Activated naive CD8-positive, alpha-beta T cell treated with anti-CD3 and anti-CD28 coated beads, Interleukin-2, amount 50 U/mL, for 24 hours (primary cell): Measurements from ENCODE around the gene LRRC15.

Experiments used
- ATAC-seq: fragments of 150-1000 bp; cut with Tn5 transposase; one replicate; pipeline ENCODE4 v1.10.0; 2021
- DNase-seq: peaks from one replicate; pipeline ENCODE4 v3.0.0; 2021
- H3K27ac Mint-ChIP-seq: one replicate; pipeline ENCODE4 v1.8.0; 2021; ENCODE audit warnings: mild to moderate bottlenecking, mixed read lengths
- H3K27me3 Mint-ChIP-seq: one replicate; pipeline ENCODE4 v1.8.0; 2021; ENCODE audit warnings: mixed read lengths
- H3K36me3 Mint-ChIP-seq: one replicate; pipeline ENCODE4 v1.8.0; 2021; ENCODE audit warnings: low read depth, mixed read lengths
- H3K4me1 Mint-ChIP-seq: one replicate; pipeline ENCODE4 v1.8.0; 2021; ENCODE audit warnings: mixed read lengths
- H3K4me3 Mint-ChIP-seq: one replicate; pipeline ENCODE4 v1.8.0; 2021; ENCODE audit warnings: mild to moderate bottlenecking, moderate library complexity, mixed read lengths
- H3K9me3 Mint-ChIP-seq: one replicate; pipeline ENCODE4 v1.8.0; 2021; ENCODE audit warnings: mixed read lengths

The LRRC15 gene

DNA sequence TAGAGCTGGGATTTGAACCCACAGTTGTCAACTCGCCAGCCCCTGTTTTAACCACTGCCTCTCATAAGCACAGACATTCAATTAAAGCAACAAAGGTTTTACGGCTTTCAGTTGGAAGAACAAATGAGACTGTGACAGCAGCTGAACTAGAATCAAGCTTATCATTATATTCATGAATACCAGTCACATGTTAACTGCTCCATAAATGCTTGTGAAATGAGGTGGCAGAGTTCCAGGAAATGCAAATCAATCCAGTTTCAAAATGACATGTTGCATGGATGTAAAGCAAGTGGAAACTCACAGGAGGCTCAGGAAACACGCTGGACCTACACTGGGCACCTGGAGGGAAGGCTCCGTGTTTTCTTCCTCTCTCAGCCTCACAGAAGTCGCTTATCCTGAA lies 25.7 kb upstream of the LRRC15 start:
- Mint-ChIP-seq H3K36me3 (peaks cover 6% of the 10 kb centered on the region), H3K9me3 (peaks cover 13% of the 10 kb centered on the region), H3K27ac (peak overlapping the region; percentile 15), H3K27me3 (peaks cover 16% of the 10 kb centered on the region), H3K4me1 (peaks cover 56% of the 10 kb centered on the region), H3K4me3 (no peak overlapping the region)
- DNase-seq (no peak), ATAC-seq (no peak)

DNA sequence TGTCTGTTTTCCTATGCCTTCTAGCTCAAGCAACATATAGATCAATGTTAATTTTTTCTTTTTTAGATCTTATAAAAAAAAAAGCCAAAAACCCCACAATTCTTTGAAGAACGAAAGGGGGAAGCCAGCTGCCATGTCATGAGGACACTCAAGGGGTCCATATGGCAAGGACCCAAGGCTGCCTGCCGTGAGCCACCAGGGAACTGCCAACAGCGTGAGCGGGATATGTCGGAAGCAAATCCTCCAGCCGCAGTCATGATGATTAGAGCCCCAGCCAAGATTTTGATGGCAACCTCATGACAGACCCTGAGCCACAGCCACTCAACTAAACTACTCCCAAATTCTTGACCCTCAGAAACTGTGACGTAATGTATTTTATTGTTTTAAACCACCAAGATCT lies 23.0 kb upstream of the LRRC15 start:
- Mint-ChIP-seq H3K4me1 (peaks cover 29% of the 10 kb centered on the region), H3K9me3 (peaks cover 19% of the 10 kb centered on the region), H3K27me3 (peaks cover 4% of the 10 kb centered on the region), H3K27ac (no peak overlapping the region), H3K4me3 (no peak overlapping the region), H3K36me3 (peaks cover 6% of the 10 kb centered on the region)
- DNase-seq (no peak), ATAC-seq (no peak)

DNA sequence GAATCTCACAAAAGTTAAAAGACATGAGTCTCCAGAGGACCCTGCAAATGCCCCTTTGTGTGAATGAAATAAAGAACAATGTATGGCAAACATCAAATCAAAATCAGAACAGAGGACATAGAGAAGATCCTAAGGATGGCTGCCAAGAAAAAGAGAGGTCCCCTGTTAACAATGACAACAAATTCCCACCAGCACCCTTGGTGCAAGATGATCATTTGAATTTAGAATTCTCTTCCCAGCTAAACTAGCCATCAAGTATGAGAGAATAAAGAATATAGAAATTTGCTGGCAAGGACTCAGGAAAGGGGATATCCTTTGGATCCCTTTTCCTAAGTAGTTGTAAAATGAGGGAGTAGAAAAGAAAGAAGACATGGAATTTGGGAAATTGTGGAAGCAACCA lies 21.3 kb upstream of the LRRC15 start:
- Mint-ChIP-seq H3K4me1 (peaks cover 15% of the 10 kb centered on the region), H3K27ac (no peak overlapping the region), H3K27me3 (peaks cover under 1% of the 10 kb centered on the region), H3K4me3 (no peak overlapping the region), H3K9me3 (peaks cover 19% of the 10 kb centered on the region), H3K36me3 (peaks cover 6% of the 10 kb centered on the region)
- ATAC-seq (no peak), DNase-seq (no peak)

DNA sequence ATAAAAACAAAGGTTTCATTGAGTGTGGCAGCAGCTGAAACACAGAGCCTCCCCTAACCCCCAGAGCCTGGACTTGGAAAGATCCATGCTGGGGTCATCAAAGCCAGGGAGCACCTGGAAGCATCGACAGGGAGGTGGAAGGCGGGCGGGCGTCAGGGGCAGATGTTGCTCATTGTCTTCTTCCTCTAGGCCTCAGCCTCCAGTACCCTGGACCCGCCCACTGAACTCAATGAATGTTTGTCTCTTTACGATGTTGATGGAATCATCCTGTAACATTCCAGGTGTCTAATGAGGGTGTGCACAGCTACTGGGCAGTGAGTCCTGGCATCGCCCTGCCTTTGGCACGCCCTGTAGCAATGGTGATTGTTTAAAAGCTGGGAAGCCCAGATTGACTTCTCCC lies 19.7 kb upstream of the LRRC15 start:
- DNase-seq (no peak), ATAC-seq (no peak)
- H3K27me3 Mint-ChIP-seq = no peaks in the 10 kb centered on the region
- peaks cover 19% of the 10 kb centered on the region for H3K9me3 Mint-ChIP-seq
- no peaks in the 10 kb centered on the region for H3K4me1 Mint-ChIP-seq
- no peak overlapping the region for H3K4me3 Mint-ChIP-seq
- peaks cover 6% of the 10 kb centered on the region for H3K36me3 Mint-ChIP-seq
- no peak overlapping the region for H3K27ac Mint-ChIP-seq

DNA sequence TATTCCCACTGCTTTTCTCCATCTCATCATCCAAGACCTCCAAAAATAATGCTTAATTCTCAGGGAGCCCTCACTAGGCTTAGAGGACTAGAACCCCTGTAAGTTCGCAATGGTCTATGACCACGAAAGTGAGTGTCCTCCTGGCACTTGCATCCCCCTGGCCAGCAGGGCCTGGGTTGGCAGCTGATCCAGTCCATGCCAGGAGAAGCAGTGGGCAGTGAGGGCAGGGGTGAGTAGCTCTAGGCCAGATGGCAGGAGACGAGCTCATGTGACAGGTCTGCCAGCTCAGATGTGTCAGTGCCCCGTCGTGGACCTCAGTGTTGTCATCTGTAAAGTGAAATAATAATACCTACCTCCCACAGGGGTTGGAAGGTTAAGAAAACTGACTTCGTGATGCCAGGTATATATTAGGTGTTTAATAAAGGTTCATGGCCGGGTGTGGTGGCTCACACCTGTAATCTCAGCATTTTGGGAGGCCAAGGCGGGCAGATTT lies 18.4 kb upstream of the LRRC15 start:
- DNase-seq (no peak), ATAC-seq (no peak)
- H3K27me3 Mint-ChIP-seq = no peaks in the 10 kb centered on the region
- peaks cover 19% of the 10 kb centered on the region for H3K9me3 Mint-ChIP-seq
- no peak overlapping the region for H3K27ac Mint-ChIP-seq
- no peak overlapping the region for H3K4me3 Mint-ChIP-seq
- peaks cover 6% of the 10 kb centered on the region for H3K36me3 Mint-ChIP-seq
- no peaks in the 10 kb centered on the region for H3K4me1 Mint-ChIP-seq

DNA sequence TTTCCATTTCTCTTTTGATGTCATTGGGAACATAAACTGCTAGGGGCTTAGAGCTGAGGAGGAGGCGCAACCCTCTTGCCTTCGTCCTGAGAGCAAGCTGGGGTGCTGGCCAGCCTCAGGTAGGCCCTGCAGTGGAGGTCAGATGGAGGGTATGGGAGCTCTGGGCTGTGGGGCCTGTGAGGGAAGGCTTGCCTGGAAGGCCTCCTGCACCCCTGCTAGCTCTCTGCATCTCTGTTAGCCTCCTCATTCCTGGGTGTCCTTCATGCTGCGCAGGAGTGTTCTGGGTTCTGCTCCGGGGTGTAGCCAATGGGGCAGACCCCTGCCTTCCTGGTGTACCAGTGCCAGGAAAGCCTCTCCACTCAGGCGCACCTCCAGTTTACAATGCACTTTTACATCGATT lies 17.7 kb upstream of the LRRC15 start:
- H3K27ac Mint-ChIP-seq = no peak overlapping the region
- DNase-seq = no peak

DNA sequence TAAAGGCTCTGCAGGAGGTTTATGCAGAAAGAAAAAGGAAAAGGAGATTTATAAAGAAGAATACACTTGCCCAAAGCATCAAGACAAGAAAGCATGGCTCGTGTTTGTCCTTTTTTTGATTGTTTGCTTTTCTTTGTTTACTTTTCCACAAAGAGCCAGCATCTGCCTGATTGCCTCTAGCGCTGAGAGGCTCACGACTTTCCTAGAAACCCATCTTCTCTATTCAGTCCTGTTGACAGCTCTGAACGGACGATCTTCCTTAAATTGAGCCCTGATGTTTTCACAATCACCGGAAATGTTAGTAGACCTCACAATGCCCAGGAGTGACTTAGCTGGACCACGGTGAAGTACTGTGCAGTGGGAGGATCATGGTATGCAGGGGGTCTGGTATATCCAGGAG lies 17.1 kb upstream of the LRRC15 start:
- Mint-ChIP-seq H3K27ac (no peak overlapping the region), H3K36me3 (peaks cover 6% of the 10 kb centered on the region), H3K4me3 (no peak overlapping the region), H3K27me3 (no peaks in the 10 kb centered on the region), H3K4me1 (no peaks in the 10 kb centered on the region), H3K9me3 (peaks cover 19% of the 10 kb centered on the region)
- ATAC-seq (no peak), DNase-seq (no peak)

More for the DNA sequence above, 17.7 kb upstream of the LRRC15 start:
- H3K4me1 Mint-ChIP-seq = no peaks in the 10 kb centered on the region
- ATAC-seq = no peak
- H3K36me3 Mint-ChIP-seq = peaks cover 6% of the 10 kb centered on the region
- H3K4me3 Mint-ChIP-seq = no peak overlapping the region
- H3K27me3 Mint-ChIP-seq = no peaks in the 10 kb centered on the region
- H3K9me3 Mint-ChIP-seq = peaks cover 19% of the 10 kb centered on the region

DNA sequence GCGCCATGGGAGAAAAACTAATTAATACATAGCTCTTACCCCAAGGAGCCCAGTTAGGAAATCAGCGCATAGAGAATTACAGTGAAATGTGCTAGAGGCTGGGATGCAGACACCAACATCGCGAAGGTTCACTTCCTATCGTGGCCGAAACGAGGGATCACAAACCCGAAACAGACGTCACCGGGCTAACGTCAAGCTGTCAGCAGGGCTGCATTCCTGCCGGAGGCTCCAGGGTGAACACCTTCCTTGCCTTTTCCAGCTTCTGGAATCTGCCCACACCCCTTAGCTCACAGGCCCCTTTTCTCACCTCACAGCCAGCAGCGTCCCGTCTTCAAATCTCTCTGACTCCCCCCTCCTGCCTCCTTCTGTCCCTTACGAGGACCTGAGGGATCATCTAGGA lies 16.5 kb upstream of the LRRC15 start:
- H3K4me1 Mint-ChIP-seq = no peaks in the 10 kb centered on the region
- no peak overlapping the region for H3K27ac Mint-ChIP-seq
- H3K27me3 Mint-ChIP-seq = no peaks in the 10 kb centered on the region
- no peak for DNase-seq
- H3K4me3 Mint-ChIP-seq = no peak overlapping the region
- peaks cover 6% of the 10 kb centered on the region for H3K36me3 Mint-ChIP-seq
- ATAC-seq = no peak
- peaks cover 14% of the 10 kb centered on the region for H3K9me3 Mint-ChIP-seq

DNA sequence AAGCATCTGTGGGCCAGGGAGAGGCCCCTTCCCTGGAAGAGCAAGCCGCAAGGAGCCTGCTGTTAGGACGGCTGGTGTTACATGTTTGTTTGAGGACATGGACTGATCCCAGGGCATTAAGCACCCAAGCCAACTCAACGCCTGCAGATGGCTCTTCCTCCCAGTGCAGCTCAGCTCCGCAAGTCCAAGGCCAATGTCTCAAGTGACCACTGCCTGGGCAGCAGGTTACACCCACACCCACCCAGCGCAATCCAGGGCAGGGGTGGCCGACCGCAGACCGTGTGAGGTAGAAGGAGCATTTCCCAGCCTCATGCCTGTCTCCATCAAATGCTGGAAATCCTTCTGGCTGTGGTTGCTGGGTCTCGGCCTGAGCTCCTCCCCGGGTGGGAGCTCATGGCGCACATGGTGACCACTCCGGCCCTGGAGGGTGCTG lies 15.0 kb upstream of the LRRC15 start:
- H3K27me3 Mint-ChIP-seq = no peaks in the 10 kb centered on the region
- ATAC-seq (no peak), DNase-seq (no peak)
- no peak overlapping the region for H3K27ac Mint-ChIP-seq
- no peaks in the 10 kb centered on the region for H3K9me3 Mint-ChIP-seq
- no peaks in the 10 kb centered on the region for H3K36me3 Mint-ChIP-seq
- H3K4me1 Mint-ChIP-seq = no peaks in the 10 kb centered on the region
- no peak overlapping the region for H3K4me3 Mint-ChIP-seq

DNA sequence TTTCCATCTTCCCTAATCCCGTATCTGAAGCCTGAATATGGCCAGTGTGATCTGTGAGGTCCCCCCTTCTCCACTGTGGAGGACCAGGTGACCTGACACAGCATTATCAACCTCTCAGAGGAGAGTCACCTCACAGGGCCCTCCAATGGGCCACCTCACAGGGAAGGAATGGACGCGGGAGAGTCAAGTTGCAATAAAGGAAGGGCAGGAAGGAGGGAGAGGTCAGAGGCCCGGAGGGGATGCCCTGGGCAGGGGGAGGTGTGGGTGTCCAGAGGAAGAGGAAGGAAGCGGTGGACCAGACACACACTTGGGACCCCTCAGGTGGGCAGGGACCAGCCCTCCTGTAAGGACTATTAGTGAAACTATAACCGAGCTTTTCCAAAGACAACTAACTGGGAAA lies 14.6 kb upstream of the LRRC15 start:
- no peak overlapping the region for H3K4me3 Mint-ChIP-seq
- no peaks in the 10 kb centered on the region for H3K27me3 Mint-ChIP-seq
- no peak overlapping the region for H3K27ac Mint-ChIP-seq
- ATAC-seq (no peak), DNase-seq (no peak)
- no peaks in the 10 kb centered on the region for H3K36me3 Mint-ChIP-seq
- H3K4me1 Mint-ChIP-seq = no peaks in the 10 kb centered on the region
- H3K9me3 Mint-ChIP-seq = no peaks in the 10 kb centered on the region

DNA sequence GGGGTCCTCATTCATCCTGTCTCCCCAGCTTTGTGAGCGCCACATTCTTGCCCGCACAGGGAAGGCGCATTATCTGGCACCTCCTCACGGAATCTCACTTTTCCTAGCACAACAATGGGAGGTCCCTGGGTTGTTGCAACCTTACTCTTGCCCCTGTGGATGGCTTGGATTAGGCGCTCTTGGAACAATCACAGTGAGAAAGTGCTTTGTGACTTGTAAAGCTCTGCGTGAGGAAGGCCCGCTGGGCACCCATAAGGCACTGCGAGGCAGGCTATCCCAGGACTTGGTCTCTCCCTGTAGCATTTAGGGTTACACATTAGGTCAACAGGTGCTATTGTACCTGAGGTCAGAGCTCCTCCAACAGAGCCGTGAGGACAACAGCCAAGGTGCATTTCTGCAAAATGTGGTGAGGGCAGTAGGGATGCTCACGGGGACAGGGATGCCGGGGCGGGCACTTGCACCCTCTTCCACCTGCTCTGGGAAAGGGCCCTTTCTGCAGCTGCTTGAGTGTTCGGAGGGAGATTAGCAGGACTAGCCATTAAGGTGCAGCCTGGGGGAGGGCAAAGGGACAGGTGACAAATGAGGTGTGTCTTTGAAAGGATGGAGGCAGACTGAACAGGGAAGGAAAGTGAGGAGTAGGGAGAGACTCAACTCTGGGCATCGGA lies 13.9 kb upstream of the LRRC15 start:
- Mint-ChIP-seq H3K36me3 (no peaks in the 10 kb centered on the region), H3K27me3 (no peaks in the 10 kb centered on the region), H3K27ac (no peak overlapping the region), H3K4me1 (no peaks in the 10 kb centered on the region), H3K4me3 (no peak overlapping the region), H3K9me3 (no peaks in the 10 kb centered on the region)
- ATAC-seq = peak; percentile 15
- DNase-seq = no peak

DNA sequence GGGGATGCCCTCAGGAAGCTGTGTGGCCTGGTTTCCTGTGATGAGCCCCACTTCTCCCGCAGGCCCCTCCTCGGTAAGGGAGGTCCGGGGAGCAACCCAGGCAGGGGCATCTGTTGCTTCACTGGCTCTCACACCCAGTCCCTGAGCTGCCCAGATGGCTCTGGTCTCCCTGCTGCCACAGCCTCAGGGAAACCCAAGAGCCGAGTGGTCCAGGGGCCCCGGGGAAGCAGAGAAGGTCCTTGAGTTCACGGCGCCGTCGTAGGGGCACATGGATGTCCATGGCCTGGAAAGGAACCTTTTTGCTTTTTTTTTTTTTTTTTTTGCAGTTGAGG lies 13.3 kb upstream of the LRRC15 start:
- no peaks in the 10 kb centered on the region for H3K4me1 Mint-ChIP-seq
- H3K4me3 Mint-ChIP-seq = no peak overlapping the region
- H3K9me3 Mint-ChIP-seq = no peaks in the 10 kb centered on the region
- no peak overlapping the region for H3K27ac Mint-ChIP-seq
- no peaks in the 10 kb centered on the region for H3K36me3 Mint-ChIP-seq
- no peak for DNase-seq
- ATAC-seq = no peak
- no peaks in the 10 kb centered on the region for H3K27me3 Mint-ChIP-seq

DNA sequence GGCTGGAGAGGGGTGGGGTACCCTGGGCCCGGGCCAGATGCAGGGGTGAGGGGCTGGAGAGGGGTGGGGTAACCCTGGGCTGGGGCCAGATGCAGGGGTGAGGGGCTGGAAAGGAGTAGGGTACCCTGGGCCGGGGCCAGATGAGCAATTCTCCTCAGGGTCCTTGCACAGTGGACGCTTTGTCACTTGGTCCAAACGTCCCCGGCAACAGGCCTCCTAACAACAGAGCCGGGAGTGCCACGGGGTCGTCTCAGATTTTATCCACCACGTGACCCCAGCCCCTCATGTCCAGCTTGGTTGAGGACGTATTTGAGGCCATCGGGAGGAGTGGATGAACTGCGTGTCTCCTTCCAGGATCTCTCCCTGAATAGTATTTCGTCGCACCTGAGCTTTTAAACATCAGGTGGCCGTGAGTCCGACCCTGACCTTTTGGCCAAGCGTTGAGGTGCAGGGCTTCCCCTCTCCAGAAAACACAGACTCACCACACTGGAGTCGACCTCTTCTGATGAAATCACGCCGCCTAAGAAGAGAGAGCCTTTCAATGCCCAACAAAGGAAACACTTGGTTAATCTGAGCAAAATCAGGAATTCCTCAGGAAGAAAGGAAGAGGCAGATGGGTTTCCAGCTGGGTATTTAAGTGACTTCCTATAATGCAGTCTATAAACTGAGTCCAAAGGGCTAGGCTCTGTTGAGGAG lies 12.8 kb upstream of the LRRC15 start:
- Mint-ChIP-seq H3K9me3 (no peaks in the 10 kb centered on the region), H3K27me3 (peaks cover 2% of the 10 kb centered on the region), H3K36me3 (no peaks in the 10 kb centered on the region), H3K27ac (no peak overlapping the region), H3K4me3 (no peak overlapping the region), H3K4me1 (no peaks in the 10 kb centered on the region)
- ATAC-seq (no peak), DNase-seq (no peak)

DNA sequence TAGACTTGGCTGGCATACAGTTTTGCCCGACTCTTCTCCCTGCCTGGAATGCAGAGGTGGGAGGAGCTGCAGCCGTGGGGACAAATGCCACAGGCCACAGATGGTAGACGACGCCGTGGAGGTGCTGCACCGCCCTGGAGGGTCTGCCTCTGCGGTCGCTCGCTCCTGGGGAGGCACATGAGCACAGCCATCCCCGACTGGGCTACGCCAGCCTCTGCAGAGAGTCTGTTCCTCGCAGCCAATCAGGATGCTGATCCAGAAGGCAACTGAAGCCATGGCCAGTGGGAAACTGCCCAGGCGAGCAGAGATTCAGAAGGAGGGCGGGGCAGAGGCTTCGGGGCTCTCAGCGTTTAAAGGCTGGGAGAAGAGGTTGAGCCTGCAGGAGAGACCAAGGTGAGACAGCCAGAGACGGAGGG lies 11.9 kb upstream of the LRRC15 start:
- Mint-ChIP-seq H3K36me3 (no peaks in the 10 kb centered on the region), H3K4me3 (no peak overlapping the region), H3K9me3 (no peaks in the 10 kb centered on the region), H3K27me3 (peaks cover 2% of the 10 kb centered on the region), H3K27ac (no peak overlapping the region), H3K4me1 (no peaks in the 10 kb centered on the region)
- ATAC-seq (no peak), DNase-seq (no peak)

DNA sequence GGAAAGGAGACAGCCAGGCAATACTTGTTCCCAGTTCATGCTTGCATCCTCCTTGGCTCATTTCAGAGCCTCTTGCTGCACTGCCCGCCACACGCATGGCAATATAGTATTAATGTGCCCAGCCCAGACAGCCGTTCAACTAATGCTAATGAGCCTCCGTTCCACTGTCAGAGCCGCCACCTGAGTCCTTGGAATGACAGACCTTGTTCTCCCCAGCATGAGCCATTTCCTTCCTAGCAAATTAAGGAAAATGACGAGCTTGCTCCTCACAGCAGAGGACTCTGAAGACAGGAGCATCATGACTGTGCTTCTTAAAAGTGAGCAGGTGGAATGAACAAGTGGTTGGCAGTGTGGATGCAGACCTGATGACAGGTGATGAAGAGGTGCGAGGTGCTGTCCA lies 10.8 kb upstream of the LRRC15 start:
- no peak overlapping the region for H3K4me3 Mint-ChIP-seq
- H3K27ac Mint-ChIP-seq = no peak overlapping the region
- no peak for DNase-seq
- H3K4me1 Mint-ChIP-seq = no peaks in the 10 kb centered on the region
- peaks cover 6% of the 10 kb centered on the region for H3K27me3 Mint-ChIP-seq
- no peaks in the 10 kb centered on the region for H3K9me3 Mint-ChIP-seq
- H3K36me3 Mint-ChIP-seq = no peaks in the 10 kb centered on the region
- no peak for ATAC-seq
